MM.1S (cell line): Measurements from ENCODE around the gene TINAG.

ENCODE experiments used
- DNase-seq: peaks from one replicate; pipeline ENCODE4 v3.0.0-alpha.2; 2015
- H2AFZ ChIP-seq: fragments of 300-600 bp; sonication (generic); 2 replicates; pipeline ENCODE4 v1.6.0; 2016; ENCODE audit warnings: antibody characterized with exemption, low read length
- H3F3A ChIP-seq: fragments of 300-600 bp; sonication (generic); 2 replicates; pipeline ENCODE4 v1.6.1; 2016; ENCODE audit warnings: mild to moderate bottlenecking, antibody characterized with exemption, low read length, moderate library complexity, mixed read lengths; ENCODE audit not compliant: insufficient read depth
- H3K27ac ChIP-seq: fragments of 300-600 bp; sonication (generic); 2 replicates; pipeline ENCODE4 v1.5.1; 2016; ENCODE audit warnings: mild to moderate bottlenecking, low read length
- H3K27me3 ChIP-seq: fragments of 300-600 bp; sonication (generic); replicated peaks from 2 replicates; pipeline ENCODE4 v1.6.0; 2016; ENCODE audit warnings: low read length; ENCODE audit not compliant: insufficient read depth
- H3K36me3 ChIP-seq: fragments of 300-600 bp; sonication (generic); replicated peaks from 2 replicates; pipeline ENCODE4 v1.6.1; 2016; ENCODE audit warnings: mild to moderate bottlenecking, low read length, mixed read lengths; ENCODE audit not compliant: insufficient read depth
- H3K4me1 ChIP-seq: fragments of 300-600 bp; sonication (generic); 2 replicates; pipeline ENCODE4 v1.6.1; 2016; ENCODE audit warnings: low read length, mixed read lengths
- H3K4me2 ChIP-seq: fragments of 300-600 bp; sonication (generic); 2 replicates; pipeline ENCODE4 v1.6.0; 2016; ENCODE audit warnings: low read depth, low read length
- H3K4me3 ChIP-seq: fragments of 300-600 bp; sonication (generic); 2 replicates; pipeline ENCODE4 v1.5.1; 2016; ENCODE audit warnings: low read length, mixed read lengths
- H3K79me2 ChIP-seq: fragments of 300-600 bp; sonication (generic); 2 replicates; pipeline ENCODE4 v1.6.1; 2016; ENCODE audit warnings: mixed run types, low read length, mixed read lengths
- H3K9ac ChIP-seq: fragments of 300-600 bp; sonication (generic); 2 replicates; pipeline ENCODE4 v1.6.1; 2016; ENCODE audit warnings: low read length, mixed read lengths
- H3K9me2 ChIP-seq: fragments of 300-600 bp; sonication (generic); replicated peaks from 2 replicates; pipeline ENCODE4 v1.6.1; 2016; ENCODE audit warnings: mild to moderate bottlenecking, low read length, mixed read lengths; ENCODE audit not compliant: insufficient read depth
- H3K9me3 ChIP-seq: fragments of 300-600 bp; sonication (generic); replicated peaks from 2 replicates; pipeline ENCODE4 v1.6.1; 2016; ENCODE audit warnings: mild to moderate bottlenecking, low read length, mixed read lengths; ENCODE audit not compliant: insufficient read depth
- H4K20me1 ChIP-seq: fragments of 300-600 bp; sonication (generic); 2 replicates; pipeline ENCODE4 v1.6.1; 2016; ENCODE audit warnings: mild to moderate bottlenecking, low read length, moderate library complexity, mixed read lengths; ENCODE audit not compliant: insufficient read depth
- CTCF ChIP-seq: fragments of 300-600 bp; sonication (generic); IDR thresholded peaks from 2 replicates; pipeline ENCODE4 v1.5.1; 2016; ENCODE audit warnings: antibody characterized with exemption, low read length, mixed read lengths
- EZH2 ChIP-seq: fragments of 300-600 bp; sonication (generic); optimal IDR thresholded peaks from 2 replicates; pipeline ENCODE3; 2017; ENCODE audit warnings: low read depth, mild to moderate bottlenecking, antibody characterized with exemption, low read length, mixed read lengths
- EZH2phosphoT487 ChIP-seq: fragments of 300-600 bp; sonication (generic); IDR thresholded peaks from 2 replicates; pipeline ENCODE4 v1.6.1; 2018; ENCODE audit warnings: antibody characterized with exemption, low read length

TINAG gene

DNA sequence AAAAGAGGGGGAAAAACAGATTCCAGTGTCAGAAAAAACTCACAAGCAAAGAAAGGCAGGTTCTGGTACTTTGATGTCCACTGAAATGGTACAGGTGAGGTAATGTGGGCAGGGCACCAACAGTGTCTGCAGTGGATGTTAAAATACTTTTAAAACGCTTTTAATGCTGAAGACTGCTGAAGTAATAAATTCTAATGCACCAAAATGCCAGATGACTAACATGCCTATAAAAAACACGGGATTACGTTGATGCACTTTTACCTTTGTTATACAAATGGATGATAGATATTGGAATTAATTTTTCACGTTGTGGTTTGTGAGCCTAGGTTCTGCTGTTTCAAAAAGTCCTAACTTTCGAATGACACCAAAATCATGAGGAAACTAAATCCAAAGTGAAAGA is 83.3 kb downstream of the TINAG start:
- TF ChIP-seq CTCF (no peak), EZH2 (no peak)
- Histone ChIP-seq H3K4me3 (no peak overlapping the region), H3K9ac (no peak overlapping the region), H3K4me1 (no peaks in the 10 kb centered on the region), H3K4me2 (no peak overlapping the region), H3K27ac (no peak overlapping the region), H3K9me3 (no peaks in the 10 kb centered on the region), H2AFZ (no peak overlapping the region), H3K36me3 (no peaks in the 10 kb centered on the region), H3F3A (no peaks in the 10 kb centered on the region), H3K9me2 (no peaks in the 10 kb centered on the region), H3K79me2 (no peaks in the 10 kb centered on the region), H4K20me1 (no peaks in the 10 kb centered on the region), H3K27me3 (no peaks in the 10 kb centered on the region)
- no peak for DNase-seq

DNA sequence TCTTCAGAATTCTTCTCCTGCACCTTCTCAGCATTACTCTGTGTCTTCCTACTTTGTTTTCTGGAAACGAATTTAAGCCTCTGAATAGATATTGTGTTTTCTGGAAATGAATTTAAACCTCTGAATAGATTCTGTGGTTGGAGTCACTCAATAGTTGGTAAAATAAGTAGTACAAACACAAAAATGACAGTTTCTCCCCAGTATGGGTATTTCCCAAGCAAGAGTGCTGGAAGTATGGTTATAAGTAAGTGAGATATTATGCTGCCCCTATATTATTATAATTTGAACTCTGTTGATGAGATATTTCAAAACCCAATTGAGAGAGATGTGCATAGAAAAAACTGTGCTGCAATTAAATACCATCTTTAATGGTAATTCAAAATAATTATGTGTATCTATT is 94.9 kb downstream of the TINAG start:
- Histone ChIP-seq H3F3A (no peaks in the 10 kb centered on the region), H2AFZ (no peak overlapping the region), H3K79me2 (no peaks in the 10 kb centered on the region), H3K9me3 (no peaks in the 10 kb centered on the region), H3K27me3 (no peaks in the 10 kb centered on the region), H4K20me1 (no peaks in the 10 kb centered on the region), H3K4me2 (no peak overlapping the region), H3K9me2 (no peaks in the 10 kb centered on the region), H3K27ac (no peak overlapping the region), H3K36me3 (no peaks in the 10 kb centered on the region), H3K9ac (no peak overlapping the region), H3K4me3 (no peak overlapping the region), H3K4me1 (no peaks in the 10 kb centered on the region)
- TF ChIP-seq EZH2, result no peak
- TF ChIP-seq CTCF, result no peak
- DNase-seq, result no peak

GRCh38 chr6:54404791-54405190 is 96.5 kb downstream of the TINAG start:
- Histone ChIP-seq H3K9me3 (no peaks in the 10 kb centered on the region), H3K36me3 (no peaks in the 10 kb centered on the region), H3F3A (no peaks in the 10 kb centered on the region), H4K20me1 (no peaks in the 10 kb centered on the region), H3K27me3 (no peaks in the 10 kb centered on the region), H3K27ac (no peak overlapping the region), H2AFZ (no peak overlapping the region), H3K4me3 (no peak overlapping the region), H3K4me2 (no peak overlapping the region), H3K9me2 (no peaks in the 10 kb centered on the region), H3K79me2 (no peaks in the 10 kb centered on the region), H3K4me1 (no peaks in the 10 kb centered on the region), H3K9ac (no peak overlapping the region)
- TF ChIP-seq EZH2phosphoT487, result no peak
- no peak for TF ChIP-seq EZH2
- no peak for TF ChIP-seq CTCF
- DNase-seq, result no peak

GRCh38 chr6:54411767-54412166 is 103.5 kb downstream of the TINAG start:
- TF ChIP-seq EZH2 (no peak), CTCF (no peak), EZH2phosphoT487 (no peak)
- Histone ChIP-seq H3F3A (no peaks in the 10 kb centered on the region), H3K79me2 (no peaks in the 10 kb centered on the region), H4K20me1 (no peaks in the 10 kb centered on the region), H2AFZ (no peak overlapping the region), H3K9me2 (no peaks in the 10 kb centered on the region), H3K4me1 (no peaks in the 10 kb centered on the region), H3K9ac (no peak overlapping the region), H3K4me3 (no peak overlapping the region), H3K36me3 (no peaks in the 10 kb centered on the region), H3K27me3 (no peaks in the 10 kb centered on the region), H3K9me3 (no peaks in the 10 kb centered on the region), H3K4me2 (no peak overlapping the region), H3K27ac (no peak overlapping the region)
- DNase-seq, result no peak
